AG09319 (cell line): ENCODE data around the gene RPL5.

Source experiments
- DNase-seq: peaks from one replicate; pipeline ENCODE4 v3.0.0-alpha.2; 2010; ENCODE audit warnings: low read depth; ENCODE audit errors: extremely low read depth
- CTCF ChIP-seq: IDR thresholded peaks from 2 replicates; pipeline ENCODE4 v1.5.1; 2011; ENCODE audit warnings: low read depth, mild to moderate bottlenecking, inconsistent platforms, low read length, moderate library complexity

Gene RPL5

GRCh38 chr1:92872719-92873118 is 40.9 kb downstream of the RPL5 start:
- TF ChIP-seq CTCF: no peak
- no peak for DNase-seq

- no peak for TF ChIP-seq CTCF
Measured at GRCh38 chr1:92874987-92875386, 43.1 kb downstream of the RPL5 start.

GRCh38 chr1:92876351-92876750 is 44.5 kb downstream of the RPL5 start:
- no peak for TF ChIP-seq CTCF
- DNase-seq: no peak

More at GRCh38 chr1:92874987-92875386, 43.1 kb downstream of the RPL5 start:
- DNase-seq: no peak

- no peak for TF ChIP-seq CTCF
- no peak for DNase-seq
Measured at GRCh38 chr1:92877081-92877711, 45.4 kb downstream of the RPL5 start.

- DNase-seq: peak; percentile 5
- TF ChIP-seq CTCF: no peak
Measured at GRCh38 chr1:92877792-92878191, 46.0 kb downstream of the RPL5 start.

- no peak for DNase-seq
Measured at GRCh38 chr1:92879316-92879968, 47.6 kb downstream of the RPL5 start.

More at GRCh38 chr1:92879316-92879968, 47.6 kb downstream of the RPL5 start:
- no peak for TF ChIP-seq CTCF
